GM23338 (cell line): ENCODE measurements around the gene ANO6. TPM values are rescaled to one million over a fixed set of nuclear protein-coding genes. Genes with fewer than 3 reads are reported as not detected.
A peak's percentile ranks its signal among the peaks of the same experiment; 100 is the strongest.

Experiments
- ATAC-seq: fragments of 200-7000 bp; cut with Tn5 transposase; 3 replicates; pipeline ENCODE4 v1.9.1; 2020
- DNase-seq: peaks from one replicate; pipeline ENCODE4 v3.0.0-alpha.2; 2015; ENCODE audit warnings: low spot score
- H2AFZ ChIP-seq: fragments of 200-600 bp; sonication (generic); 2 replicates; pipeline ENCODE4 v1.8.0; 2016; ENCODE audit warnings: antibody characterized with exemption, mild to moderate bottlenecking, moderate library complexity
- H3F3A ChIP-seq: fragments of 200-600 bp; sonication (generic); replicated peaks from 2 replicates; pipeline ENCODE4 v1.8.0; 2017; ENCODE audit warnings: antibody characterized with exemption, mixed run types, low read depth
- H3K27ac ChIP-seq: fragments of 200-600 bp; sonication (generic); 2 replicates; pipeline ENCODE4 v1.6.1; 2016; ENCODE audit warnings: low read depth
- H3K27me3 ChIP-seq: fragments of 200-600 bp; sonication (generic); 2 replicates; pipeline ENCODE4 v1.8.0; 2016; ENCODE audit warnings: mild to moderate bottlenecking, mixed run types, moderate library complexity; ENCODE audit not compliant: insufficient read depth
- H3K36me3 ChIP-seq: fragments of 200-600 bp; sonication (generic); 2 replicates; pipeline ENCODE4 v1.8.0; 2016; ENCODE audit warnings: mild to moderate bottlenecking; ENCODE audit not compliant: insufficient read depth
- H3K4me1 ChIP-seq: fragments of 200-600 bp; sonication (generic); 2 replicates; pipeline ENCODE4 v1.8.0; 2016; ENCODE audit warnings: mild to moderate bottlenecking, moderate library complexity; ENCODE audit not compliant: insufficient read depth
- H3K4me2 ChIP-seq: fragments of 200-600 bp; sonication (generic); 2 replicates; pipeline ENCODE4 v1.7.1; 2017; ENCODE audit warnings: mixed run types
- H3K4me3 ChIP-seq: fragments of 200-600 bp; sonication (generic); 2 replicates; pipeline ENCODE4 v1.6.1; 2016; ENCODE audit warnings: mixed run types
- H3K79me2 ChIP-seq: fragments of 200-600 bp; sonication (generic); replicated peaks from 2 replicates; pipeline ENCODE4 v1.8.0; 2017; ENCODE audit warnings: mild to moderate bottlenecking; ENCODE audit not compliant: insufficient read depth
- H3K9me2 ChIP-seq: fragments of 200-600 bp; sonication (generic); 2 replicates; pipeline ENCODE4 v1.8.0; 2017; ENCODE audit not compliant: insufficient read depth
- H4K20me1 ChIP-seq: fragments of 200-600 bp; sonication (generic); replicated peaks from 2 replicates; pipeline ENCODE4 v1.8.0; 2017; ENCODE audit warnings: mild to moderate bottlenecking; ENCODE audit not compliant: insufficient read depth
- H3K27ac Mint-ChIP-seq: 2 replicates; pipeline ENCODE4 v1.8.0; 2020; ENCODE audit warnings: inconsistent platforms, mild to moderate bottlenecking, moderate library complexity, mixed read lengths
- H3K27me3 Mint-ChIP-seq: 3 replicates; pipeline ENCODE4 v1.8.0; 2022; ENCODE audit warnings: low read depth, mild to moderate bottlenecking, moderate library complexity, mixed read lengths, inconsistent platforms; ENCODE audit not compliant: insufficient read depth, poor library complexity
- H3K36me3 Mint-ChIP-seq: 3 replicates; pipeline ENCODE4 v1.8.0; 2021; ENCODE audit warnings: low read depth, mild to moderate bottlenecking, inconsistent platforms, moderate library complexity, mixed read lengths
- H3K4me1 Mint-ChIP-seq: 3 replicates; pipeline ENCODE4 v1.8.0; 2020; ENCODE audit warnings: mild to moderate bottlenecking, inconsistent platforms, mixed read lengths
- H3K4me3 Mint-ChIP-seq: 3 replicates; pipeline ENCODE4 v1.8.0; 2021; ENCODE audit warnings: moderate library complexity, mild to moderate bottlenecking, inconsistent platforms, mixed read lengths
- H3K9me3 Mint-ChIP-seq: 3 replicates; pipeline ENCODE4 v1.8.0; 2020; ENCODE audit warnings: moderate library complexity, mild to moderate bottlenecking, inconsistent platforms, mixed read lengths
- CREB1 ChIP-seq: fragments of 250-450 bp; sonication (Bioruptor Pico); IDR thresholded peaks from 2 replicates; pipeline ENCODE4 v1.5.0; 2020; ENCODE audit warnings: low read depth, mild to moderate bottlenecking, moderate library complexity
- CTCF ChIP-seq, 2 experiments: fragments of 200-600 bp in 1 of 2; sonication (generic) in 1 of 2; conservative IDR thresholded peaks; 2 replicates each; pipeline versions ENCODE4 v1.5.1 to v1.6.1; 2016 to 2017; ENCODE audit warnings: antibody characterized with exemption in 2 of 2, low read depth in 2 of 2, mild to moderate bottlenecking in 2 of 2, moderate library complexity in 1 of 2
- ETS1 ChIP-seq: IDR thresholded peaks from 2 replicates; pipeline ENCODE4 v1.6.1; 2016; ENCODE audit warnings: antibody characterized with exemption
- NANOG ChIP-seq: IDR thresholded peaks from 2 replicates; pipeline ENCODE4 v1.6.1; 2016; ENCODE audit warnings: antibody characterized with exemption, borderline replicate concordance
- STAT1 ChIP-seq: IDR thresholded peaks from one replicate; pipeline ENCODE4 v1.6.1; 2016; ENCODE audit warnings: antibody characterized with exemption; ENCODE audit not compliant: unreplicated experiment
- polyA plus RNA-seq: library from polyadenylated mRNA; unstranded; fragments of >200 nt; fragmentation: Nextera tagmentation; extraction: Ambion mirVana; gene quantifications from 2 replicates; pipeline ENCODE4 v1.2.1, GENCODE V29; 2016
- total RNA-seq: library from RNA; depleted of rRNA; stranded (reverse); fragments of >200 nt; shearing (Covaris generic); gene quantifications from 2 replicates; pipeline ENCODE4 v1.2.3, GENCODE V29; 2014

Gene ANO6
- total and polyA plus RNA-seq, 2 experiments from 2014 or later: 21.1 to 48.9 TPM

GRCh38 chr12:45212064-45212463 lies 3.8 kb upstream of the ANO6 start:
- no peak overlapping the region for H3K4me2 ChIP-seq
- no peak overlapping the region for H2AFZ ChIP-seq
- no peaks in the 10 kb centered on the region for H3F3A ChIP-seq
- H3K27ac ChIP-seq: no peak overlapping the region
- Mint-ChIP-seq H3K4me3 (no peak overlapping the region), H3K27ac (no peak overlapping the region), H3K36me3 (no peaks in the 10 kb centered on the region), H3K27me3 (peaks cover 3% of the 10 kb centered on the region), H3K4me1 (peaks cover 12% of the 10 kb centered on the region), H3K9me3 (no peaks in the 10 kb centered on the region)
- no peaks in the 10 kb centered on the region for H4K20me1 ChIP-seq
- 0 out of 2 replicates have a peak, but pooled peaks cover 2% of the 10 kb centered on the region for H3K9me2 ChIP-seq
- no peak overlapping the region for H3K4me3 ChIP-seq
- H3K4me1 ChIP-seq: no peaks in the 10 kb centered on the region
- TF ChIP-seq NANOG (no peak), ETS1 (no peak), CREB1 (CRISPR knock-in tag) (no peak)
- no peaks in the 10 kb centered on the region for H3K27me3 ChIP-seq
- DNase-seq (no peak), ATAC-seq (no peak)
- H3K36me3 ChIP-seq: no peaks in the 10 kb centered on the region
- peaks cover 21% of the 10 kb centered on the region for H3K79me2 ChIP-seq

GRCh38 chr12:45213107-45213506 lies 2.8 kb upstream of the ANO6 start:
- no peak overlapping the region for H2AFZ ChIP-seq

More at GRCh38 chr12:45213107-45213506, 2.8 kb upstream of the ANO6 start:
- no peaks in the 10 kb centered on the region for H4K20me1 ChIP-seq
- H3K4me2 ChIP-seq: no peak overlapping the region
- DNase-seq: no peak
- H3K4me1 Mint-ChIP-seq: peaks cover 21% of the 10 kb centered on the region
- no peaks in the 10 kb centered on the region for H3K36me3 Mint-ChIP-seq
- peaks cover 31% of the 10 kb centered on the region for H3K79me2 ChIP-seq
- no peak overlapping the region for H3K27ac ChIP-seq
- TF ChIP-seq STAT1 (no peak), CREB1 (CRISPR knock-in tag) (no peak), CTCF (conservative IDR thresholded peaks at IDR 0.05; ENCODE audit: low read depth in 2 of 2) (0 out of 4 replicates have a peak, but pooled peaks of 1 of the 2 experiments have one; percentile 15)
- H3K4me3 Mint-ChIP-seq: no peak overlapping the region
- H3K27me3 Mint-ChIP-seq: peaks cover 3% of the 10 kb centered on the region
- no peaks in the 10 kb centered on the region for H3K27me3 ChIP-seq
- no peaks in the 10 kb centered on the region for H3K9me3 Mint-ChIP-seq
- H3K9me2 ChIP-seq: 0 out of 2 replicates have a peak, but pooled peaks cover 2% of the 10 kb centered on the region
- peaks cover 6% of the 10 kb centered on the region for H3K4me1 ChIP-seq
- no peaks in the 10 kb centered on the region for H3K36me3 ChIP-seq
- no peak overlapping the region for H3K27ac Mint-ChIP-seq
- no peak overlapping the region for H3K4me3 ChIP-seq
- H3F3A ChIP-seq: no peaks in the 10 kb centered on the region
- no peak for ATAC-seq
